Neural cell (in vitro differentiated cells): Measurements from ENCODE around the gene CPS1. TPM values are rescaled to one million over a fixed set of nuclear protein-coding genes. Genes with fewer than 3 reads are reported as not detected.

Source experiments
- H2AFZ ChIP-seq: fragments of 200-600, 300-800 bp; sonication (generic), shearing (Covaris generic); 2 replicates; pipeline ENCODE4 v1.6.0; 2014; ENCODE audit warnings: low read depth, mild to moderate bottlenecking, antibody characterized with exemption, low read length, moderate library complexity
- H3F3A ChIP-seq: fragments of 200-600 bp; shearing (Covaris generic); 2 replicates; pipeline ENCODE4 v1.6.1; 2016; ENCODE audit warnings: mild to moderate bottlenecking, moderate library complexity, mixed read lengths, antibody characterized with exemption, low read length; ENCODE audit not compliant: insufficient read depth, poor library complexity, severe bottlenecking
- H3K27ac ChIP-seq: fragments of 200-600, 300-800 bp; sonication (generic), shearing (Covaris generic); 2 replicates; pipeline ENCODE4 v1.5.1; 2014; ENCODE audit warnings: mild to moderate bottlenecking, low read length, moderate library complexity
- H3K27me3 ChIP-seq: fragments of 300-800, 200-600 bp; sonication (generic), shearing (Covaris generic); 2 replicates; pipeline ENCODE4 v1.6.0; 2014; ENCODE audit warnings: mild to moderate bottlenecking, low read depth, low read length, moderate library complexity; ENCODE audit not compliant: insufficient read depth
- H3K36me3 ChIP-seq: fragments of 300-800, 200-600 bp; sonication (generic), shearing (Covaris generic); 2 replicates; pipeline ENCODE4 v1.5.1; 2014; ENCODE audit warnings: mild to moderate bottlenecking, antibody characterized with exemption, low read length, moderate library complexity; ENCODE audit not compliant: insufficient read depth
- H3K4me2 ChIP-seq: fragments of 300-800, 200-600 bp; sonication (generic), shearing (Covaris generic); 2 replicates; pipeline ENCODE4 v1.6.0; 2014; ENCODE audit warnings: mild to moderate bottlenecking, low read length
- H3K4me3 ChIP-seq: fragments of 300-800, 200-600 bp; sonication (generic), shearing (Covaris generic); 2 replicates; pipeline ENCODE4 v1.5.1; 2014; ENCODE audit warnings: mild to moderate bottlenecking, low read length, moderate library complexity
- H3K79me2 ChIP-seq: fragments of 200-600 bp; shearing (Covaris generic); replicated peaks from 2 replicates; pipeline ENCODE4 v1.6.0; 2014; ENCODE audit warnings: mild to moderate bottlenecking, low read length, moderate library complexity; ENCODE audit not compliant: insufficient read depth
- H3K9ac ChIP-seq: fragments of 300-800, 200-600 bp; sonication (generic), shearing (Covaris generic); 2 replicates; pipeline ENCODE4 v1.6.1; 2016; ENCODE audit warnings: mild to moderate bottlenecking, low read length, mixed read lengths
- H3K9me2 ChIP-seq: fragments of 200-600 bp; shearing (Covaris generic); 2 replicates; pipeline ENCODE4 v1.6.1; 2016; ENCODE audit warnings: mild to moderate bottlenecking, low read length, mixed read lengths; ENCODE audit not compliant: insufficient read depth
- H3K9me3 ChIP-seq: fragments of 200-600, 300-800 bp; sonication (generic), shearing (Covaris generic); 2 replicates; pipeline ENCODE4 v1.6.1; 2016; ENCODE audit warnings: mild to moderate bottlenecking, mixed run types, low read length, moderate library complexity, mixed read lengths
- H4K20me1 ChIP-seq: fragments of 200-600 bp; shearing (Covaris generic); 2 replicates; pipeline ENCODE4 v1.6.1; 2016; ENCODE audit warnings: mild to moderate bottlenecking, mixed run types; ENCODE audit not compliant: insufficient read depth
- EP300 ChIP-seq: fragments of 450-650 bp; conservative IDR thresholded peaks from 2 replicates; pipeline ENCODE4 v1.6.1; 2014; ENCODE audit warnings: antibody characterized with exemption, mild to moderate bottlenecking, moderate library complexity; ENCODE audit not compliant: poor library complexity, severe bottlenecking
- EZH2 ChIP-seq: fragments of 200-600, 300-800 bp; shearing (Covaris generic), sonication (generic); IDR thresholded peaks from 2 replicates; pipeline ENCODE4 v1.6.1; 2014; ENCODE audit warnings: antibody characterized with exemption, low read length, borderline replicate concordance, mild to moderate bottlenecking; ENCODE audit not compliant: insufficient read depth, poor library complexity, severe bottlenecking
- MXI1 ChIP-seq: fragments of 450-650 bp; conservative IDR thresholded peaks from 2 replicates; pipeline ENCODE4 v1.6.1; 2014; ENCODE audit warnings: antibody characterized with exemption, mild to moderate bottlenecking; ENCODE audit not compliant: poor library complexity, severe bottlenecking
- POLR2AphosphoS5 ChIP-seq: IDR thresholded peaks from 2 replicates; pipeline ENCODE4 v1.6.1; 2012
- RAD21 ChIP-seq: fragments of 450-650 bp; conservative IDR thresholded peaks from 2 replicates; pipeline ENCODE4 v1.6.1; 2014; ENCODE audit warnings: antibody characterized with exemption, mild to moderate bottlenecking, moderate library complexity
- SMC3 ChIP-seq: fragments of 450-650 bp; conservative IDR thresholded peaks from 2 replicates; pipeline ENCODE4 v1.6.1; 2014; ENCODE audit warnings: antibody characterized with exemption, mild to moderate bottlenecking, moderate library complexity; ENCODE audit not compliant: poor library complexity
- TAF1 ChIP-seq: IDR thresholded peaks from 2 replicates; pipeline ENCODE4 v1.6.1; 2012; ENCODE audit warnings: low read depth
- polyA plus RNA-seq: library from polyadenylated mRNA; depleted of rRNA; stranded (reverse); fragments of >200 nt; gene quantifications from 2 replicates; pipeline ENCODE4 v1.2.3, GENCODE V29; 2014
- TF ChIP-seq, protein P1 (sequence below): fragments of 450-650 bp; IDR thresholded peaks from 2 replicates; pipeline ENCODE4 v1.5.1; 2014; ENCODE audit warnings: antibody characterized with exemption, mild to moderate bottlenecking, moderate library complexity; ENCODE audit not compliant: poor library complexity, severe bottlenecking
- TF ChIP-seq, protein P2 (sequence below): IDR thresholded peaks from 2 replicates; pipeline ENCODE4 v1.6.1; 2012; ENCODE audit warnings: borderline replicate concordance

The CPS1 gene
- polyA plus RNA-seq, 1 donor from 2014 or later, result 0.25 TPM

- Histone ChIP-seq H3K27ac (no peak overlapping the region), H3K9me3 (no peaks in the 10 kb centered on the region)
- TF ChIP-seq RAD21 (no peak), EZH2 (no peak), MXI1 (no peak), SMC3 (no peak), EP300 (no peak), POLR2AphosphoS5 (no peak), TAF1 (no peak)
- TF ChIP-seq, protein P1, sequence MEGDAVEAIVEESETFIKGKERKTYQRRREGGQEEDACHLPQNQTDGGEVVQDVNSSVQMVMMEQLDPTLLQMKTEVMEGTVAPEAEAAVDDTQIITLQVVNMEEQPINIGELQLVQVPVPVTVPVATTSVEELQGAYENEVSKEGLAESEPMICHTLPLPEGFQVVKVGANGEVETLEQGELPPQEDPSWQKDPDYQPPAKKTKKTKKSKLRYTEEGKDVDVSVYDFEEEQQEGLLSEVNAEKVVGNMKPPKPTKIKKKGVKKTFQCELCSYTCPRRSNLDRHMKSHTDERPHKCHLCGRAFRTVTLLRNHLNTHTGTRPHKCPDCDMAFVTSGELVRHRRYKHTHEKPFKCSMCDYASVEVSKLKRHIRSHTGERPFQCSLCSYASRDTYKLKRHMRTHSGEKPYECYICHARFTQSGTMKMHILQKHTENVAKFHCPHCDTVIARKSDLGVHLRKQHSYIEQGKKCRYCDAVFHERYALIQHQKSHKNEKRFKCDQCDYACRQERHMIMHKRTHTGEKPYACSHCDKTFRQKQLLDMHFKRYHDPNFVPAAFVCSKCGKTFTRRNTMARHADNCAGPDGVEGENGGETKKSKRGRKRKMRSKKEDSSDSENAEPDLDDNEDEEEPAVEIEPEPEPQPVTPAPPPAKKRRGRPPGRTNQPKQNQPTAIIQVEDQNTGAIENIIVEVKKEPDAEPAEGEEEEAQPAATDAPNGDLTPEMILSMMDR, result no peak
- TF ChIP-seq, protein P2, sequence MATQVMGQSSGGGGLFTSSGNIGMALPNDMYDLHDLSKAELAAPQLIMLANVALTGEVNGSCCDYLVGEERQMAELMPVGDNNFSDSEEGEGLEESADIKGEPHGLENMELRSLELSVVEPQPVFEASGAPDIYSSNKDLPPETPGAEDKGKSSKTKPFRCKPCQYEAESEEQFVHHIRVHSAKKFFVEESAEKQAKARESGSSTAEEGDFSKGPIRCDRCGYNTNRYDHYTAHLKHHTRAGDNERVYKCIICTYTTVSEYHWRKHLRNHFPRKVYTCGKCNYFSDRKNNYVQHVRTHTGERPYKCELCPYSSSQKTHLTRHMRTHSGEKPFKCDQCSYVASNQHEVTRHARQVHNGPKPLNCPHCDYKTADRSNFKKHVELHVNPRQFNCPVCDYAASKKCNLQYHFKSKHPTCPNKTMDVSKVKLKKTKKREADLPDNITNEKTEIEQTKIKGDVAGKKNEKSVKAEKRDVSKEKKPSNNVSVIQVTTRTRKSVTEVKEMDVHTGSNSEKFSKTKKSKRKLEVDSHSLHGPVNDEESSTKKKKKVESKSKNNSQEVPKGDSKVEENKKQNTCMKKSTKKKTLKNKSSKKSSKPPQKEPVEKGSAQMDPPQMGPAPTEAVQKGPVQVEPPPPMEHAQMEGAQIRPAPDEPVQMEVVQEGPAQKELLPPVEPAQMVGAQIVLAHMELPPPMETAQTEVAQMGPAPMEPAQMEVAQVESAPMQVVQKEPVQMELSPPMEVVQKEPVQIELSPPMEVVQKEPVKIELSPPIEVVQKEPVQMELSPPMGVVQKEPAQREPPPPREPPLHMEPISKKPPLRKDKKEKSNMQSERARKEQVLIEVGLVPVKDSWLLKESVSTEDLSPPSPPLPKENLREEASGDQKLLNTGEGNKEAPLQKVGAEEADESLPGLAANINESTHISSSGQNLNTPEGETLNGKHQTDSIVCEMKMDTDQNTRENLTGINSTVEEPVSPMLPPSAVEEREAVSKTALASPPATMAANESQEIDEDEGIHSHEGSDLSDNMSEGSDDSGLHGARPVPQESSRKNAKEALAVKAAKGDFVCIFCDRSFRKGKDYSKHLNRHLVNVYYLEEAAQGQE, result no peak
Observed at GRCh38 chr2:210541290-210541902, 15.0 kb upstream of the CPS1 start.

GRCh38 chr2:210544007-210544590 lies 12.3 kb upstream of the CPS1 start:
- H2AFZ ChIP-seq, result no peak overlapping the region
- H4K20me1 ChIP-seq, result no peaks in the 10 kb centered on the region
- no peaks in the 10 kb centered on the region for H3K36me3 ChIP-seq
- no peak overlapping the region for H3K4me2 ChIP-seq
- H3K27ac ChIP-seq, result no peak overlapping the region
- no peaks in the 10 kb centered on the region for H3K79me2 ChIP-seq
- no peak overlapping the region for H3K4me3 ChIP-seq
- no peaks in the 10 kb centered on the region for H3K27me3 ChIP-seq
- H3K9me3 ChIP-seq, result no peaks in the 10 kb centered on the region
- H3F3A ChIP-seq, result no peaks in the 10 kb centered on the region
- H3K9ac ChIP-seq, result no peak overlapping the region
- TF ChIP-seq MXI1, result no peak
- TF ChIP-seq, protein P1, result no peak
- no peak for TF ChIP-seq SMC3
- no peak for TF ChIP-seq EP300
- TF ChIP-seq, protein P2, result no peak
- TF ChIP-seq RAD21, result no peak
- TF ChIP-seq EZH2, result no peak
- no peak for TF ChIP-seq POLR2AphosphoS5
- TF ChIP-seq TAF1, result no peak
- H3K9me2 ChIP-seq, result no peaks in the 10 kb centered on the region

More at GRCh38 chr2:210541290-210541902, 15.0 kb upstream of the CPS1 start:
- H3K27me3 ChIP-seq, result no peaks in the 10 kb centered on the region
- no peak overlapping the region for H3K4me2 ChIP-seq
- H3K79me2 ChIP-seq, result no peaks in the 10 kb centered on the region
- H3F3A ChIP-seq, result no peaks in the 10 kb centered on the region
- H2AFZ ChIP-seq, result no peak overlapping the region
- H4K20me1 ChIP-seq, result no peaks in the 10 kb centered on the region
- H3K9me2 ChIP-seq, result no peaks in the 10 kb centered on the region
- no peak overlapping the region for H3K4me3 ChIP-seq
- no peaks in the 10 kb centered on the region for H3K36me3 ChIP-seq
- H3K9ac ChIP-seq, result no peak overlapping the region
